Glomerular visceral epithelial cell (primary cell): ENCODE data around the gene CELF1.
A peak's percentile ranks its signal among the peaks of the same experiment; 100 is the strongest.
"Not testable (repeated sequence)": the region's sequence is repeated elsewhere in the genome, so short reads cannot be mapped to it uniquely, and the experiment has no call there.

Experiments
- DNase-seq: peaks from one replicate; pipeline ENCODE4 v3.0.0-alpha.2; 2016; ENCODE audit errors: extremely low spot score

The CELF1 gene

GRCh38 chr11:47573321-47573720 is 20.4 kb upstream of the CELF1 start:
- DNase-seq: no peak

- DNase-seq: no peak
Observed at GRCh38 chr11:47572715-47573255, 19.9 kb upstream of the CELF1 start.

- no peak for DNase-seq
Observed at GRCh38 chr11:47571895-47572294, 19.0 kb upstream of the CELF1 start.

- DNase-seq: no peak
Observed at GRCh38 chr11:47571357-47571729, 18.4 kb upstream of the CELF1 start.

GRCh38 chr11:47570651-47571356 is 17.9 kb upstream of the CELF1 start:
- DNase-seq: no peak

- no peak for DNase-seq
Observed at GRCh38 chr11:47569646-47570045, 16.7 kb upstream of the CELF1 start.

- DNase-seq: no peak
Observed at GRCh38 chr11:47566149-47566698, 13.3 kb upstream of the CELF1 start.

- DNase-seq: peak; percentile 73
Observed at GRCh38 chr11:47565340-47566148, 12.6 kb upstream of the CELF1 start, which contains the start of gene PTPMT1. Gene PTPMT1, plus strand, starts transcription at chr11:47565599. Its CDS starts 24 bp downstream, at chr11:47565623.

- DNase-seq: no peak
Observed at GRCh38 chr11:47564933-47565339, 12.0 kb upstream of the CELF1 start.

- not testable (repeated sequence) for DNase-seq
Observed at GRCh38 chr11:47564366-47564765, 11.4 kb upstream of the CELF1 start.

- DNase-seq: not testable (repeated sequence)
Observed at GRCh38 chr11:47562393-47562792, 9.5 kb upstream of the CELF1 start.

- no peak for DNase-seq
Observed at GRCh38 chr11:47560426-47560825, 7.5 kb upstream of the CELF1 start.

GRCh38 chr11:47558695-47559094 is 5.8 kb upstream of the CELF1 start:
- no peak for DNase-seq

- not testable (repeated sequence) for DNase-seq
Observed at GRCh38 chr11:47557004-47557403, 4.1 kb upstream of the CELF1 start.

- DNase-seq: no peak
Observed at GRCh38 chr11:47553406-47553743, 443 bp upstream of the CELF1 start.

- peak; percentile 38 for DNase-seq
Observed at GRCh38 chr11:47552056-47552565, 821 bp downstream of the CELF1 start.

- DNase-seq: peak; percentile 12
Observed at GRCh38 chr11:47551086-47551485, 1.8 kb downstream of the CELF1 start.

GRCh38 chr11:47550288-47551047 is 2.5 kb downstream of the CELF1 start:
- DNase-seq: peak; percentile 17

GRCh38 chr11:47546274-47546673 is 6.7 kb downstream of the CELF1 start:
- not testable (repeated sequence) for DNase-seq

GRCh38 chr11:47545298-47545697 is 7.6 kb downstream of the CELF1 start:
- no peak for DNase-seq

- DNase-seq: no peak
Observed at GRCh38 chr11:47541070-47541469, 11.9 kb downstream of the CELF1 start.

GRCh38 chr11:47539681-47540039 is 13.3 kb downstream of the CELF1 start:
- no peak for DNase-seq
